ENCODE data around the gene HNRNPU. TPM values are rescaled to one million over a fixed set of nuclear protein-coding genes. Genes with fewer than 3 reads are reported as not detected.

HNRNPU gene
- 100 to 1,000 TPM in 4 of 6 donors, 10 to 100 TPM in 2; 87.9 to 157 (median 115) TPM for total RNA-seq
- polyA plus RNA-seq = 100 to 1,000 TPM in 1 of 2 donors, 10 to 100 TPM in 1; 59.1 to 111 TPM

- Histone ChIP-seq H3K27me3 (no peaks in the 10 kb centered on the region), H3K9me3 (no peaks in the 10 kb centered on the region), H3K36me3 (peaks cover 7 to 9% (median 8%) of the 10 kb centered on the region in 3 donors), H3K27ac (peak within 1 kb of the TSS; percentile 96 to 100 (median 98)), H3K4me1 (peaks cover 16 to 27% (median 20%) of the 10 kb centered on the region in 3 donors), H3K4me3 (peak within 1 kb of the TSS; percentile 87 to 99 (median 97))
- TF ChIP-seq CTCF (IDR thresholded peaks at IDR 0.05) = peak in 1 of 4 donors; percentile 13
- ATAC-seq (peak; percentile 83 to 94 (median 88)), FAIRE-seq (no peak), DNase-seq (peak; percentile 94 to 98 (median 98))
- intact Hi-C loops (cut with DNase I) = no loop called here
- WGBS, 2 donors = 0% methylated on average over 71 of the region's 71 CpGs
These were observed at the start of gene HNRNPU for GRCh38 chr1:244864253-244865027. Gene HNRNPU, minus strand, starts transcription at chr1:244864543. Its CDS starts 236 bp downstream, at chr1:244864307.

- H3K27ac ChIP-seq = no peak overlapping the region
- DNase-seq (no peak), ATAC-seq (no peak), FAIRE-seq (no peak)
- intact Hi-C loops (cut with DNase I) = no loop called here
- H3K9me3 ChIP-seq = no peaks in the 10 kb centered on the region
- H3K36me3 ChIP-seq = no peaks in the 10 kb centered on the region
- 91 to 96% methylated on average over 15 of the region's 15 CpGs for WGBS, 2 donors
- H3K4me1 ChIP-seq = no peaks in the 10 kb centered on the region
- no peak for TF ChIP-seq CTCF (IDR thresholded peaks at IDR 0.05)
- H3K27me3 ChIP-seq = no peaks in the 10 kb centered on the region
- no peak overlapping the region for H3K4me3 ChIP-seq
These were observed 49.5 kb upstream of the HNRNPU start for GRCh38 chr1:244913806-244914205.

GRCh38 chr1:244904119-244904518, 39.8 kb upstream of the HNRNPU start:
- H3K4me1 ChIP-seq = no peaks in the 10 kb centered on the region
- no peaks in the 10 kb centered on the region for H3K9me3 ChIP-seq
- no peak overlapping the region for H3K4me3 ChIP-seq
- ATAC-seq (no peak), DNase-seq (no peak), FAIRE-seq (no peak)
- TF ChIP-seq CTCF (IDR thresholded peaks at IDR 0.05) = no peak
- H3K27ac ChIP-seq = no peak overlapping the region
- no peaks in the 10 kb centered on the region for H3K27me3 ChIP-seq
- H3K36me3 ChIP-seq = no peaks in the 10 kb centered on the region
- 74 to 77% methylated on average over 3 of the region's 3 CpGs for WGBS, 2 donors
- intact Hi-C loops (cut with DNase I) = no loop called here

- no peaks in the 10 kb centered on the region for H3K9me3 ChIP-seq
- no peak for ATAC-seq
- H3K27ac ChIP-seq = no peak overlapping the region
- no peaks in the 10 kb centered on the region for H3K4me1 ChIP-seq
- no peaks in the 10 kb centered on the region for H3K36me3 ChIP-seq
- DNase-seq = no peak
- no peak overlapping the region for H3K4me3 ChIP-seq
- WGBS, 2 donors = 63 to 77% methylated on average over 6 of the region's 6 CpGs
- no peaks in the 10 kb centered on the region for H3K27me3 ChIP-seq
- intact Hi-C loops (cut with DNase I) = no loop called here
- TF ChIP-seq CTCF (IDR thresholded peaks at IDR 0.05) = no peak
- no peak for FAIRE-seq
These were observed 37.2 kb upstream of the HNRNPU start for GRCh38 chr1:244901400-244902015.
